GM12878 (cell line): ENCODE data around the gene KIF6. TPM values are rescaled to one million over a fixed set of nuclear protein-coding genes. Genes with fewer than 3 reads are reported as not detected.

Source experiments
- ASH2L ChIP-seq: fragments of 300-600, 200-600 bp; sonication (generic); IDR thresholded peaks from 2 replicates; pipeline ENCODE4 v1.6.1; 2017; ENCODE audit warnings: low read depth, mild to moderate bottlenecking, borderline replicate concordance
- BACH1 ChIP-seq: fragments of 450-650 bp; IDR thresholded peaks from 2 replicates; pipeline ENCODE4 v1.6.1; 2017; ENCODE audit warnings: mild to moderate bottlenecking, borderline replicate concordance
- BRCA1 ChIP-seq: IDR thresholded peaks from 2 replicates; pipeline ENCODE4 v1.6.1; 2011; ENCODE audit warnings: low read depth, low read length, improper control_type of control experiment
- CREB1 ChIP-seq: IDR thresholded peaks from 2 replicates; pipeline ENCODE4 v1.6.1; 2012; ENCODE audit warnings: low read depth, mild to moderate bottlenecking, inconsistent platforms
- EED ChIP-seq: sonication (generic); IDR thresholded peaks from 2 replicates; pipeline ENCODE4 v1.6.1; 2016; ENCODE audit warnings: antibody characterized with exemption, low read depth
- EP300 ChIP-seq, 2 experiments: fragments of 150-350 bp in 1 of 2; IDR thresholded peaks; 2 replicates each; pipeline ENCODE4 v1.6.1; 2011 to 2012; ENCODE audit warnings: low read depth in 2 of 2, low read length in 2 of 2, borderline replicate concordance in 1 of 2, improper control_type of control experiment in 1 of 2, inconsistent platforms in 1 of 2; ENCODE audit not compliant: control insufficient read depth in 1 of 2
- GATAD2B ChIP-seq: fragments of 450-650 bp; conservative IDR thresholded peaks from 2 replicates; pipeline ENCODE4 v1.6.1; 2017; ENCODE audit warnings: low read depth, mild to moderate bottlenecking, moderate library complexity
- HDGF ChIP-seq: fragments of 450-650 bp; IDR thresholded peaks from 2 replicates; pipeline ENCODE4 v1.6.1; 2016; ENCODE audit warnings: antibody characterized with exemption
- MTA2 ChIP-seq: fragments of 450-650 bp; IDR thresholded peaks from 2 replicates; pipeline ENCODE4 v1.6.1; 2016; ENCODE audit warnings: low read depth, mild to moderate bottlenecking, moderate library complexity
- MXI1 ChIP-seq: fragments of 150-350 bp; IDR thresholded peaks from 2 replicates; pipeline ENCODE4 v1.6.1; 2011; ENCODE audit warnings: low read depth, mild to moderate bottlenecking, inconsistent platforms, low read length, improper control_type of control experiment
- NFYA ChIP-seq: IDR thresholded peaks from 2 replicates; pipeline ENCODE4 v1.6.1; 2011; ENCODE audit warnings: low read depth, mild to moderate bottlenecking, low read length, improper control_type of control experiment, borderline replicate concordance
- RAD51 ChIP-seq: fragments of 450-650 bp; IDR thresholded peaks from 2 replicates; pipeline ENCODE4 v1.6.1; 2016; ENCODE audit warnings: moderate library complexity, mild to moderate bottlenecking, inconsistent platforms
- SRF ChIP-seq, 2 experiments: IDR thresholded peaks; 2 replicates each; pipeline ENCODE4 v1.6.1; 2011; ENCODE audit warnings: low read depth in 2 of 2, low read length in 2 of 2, mild to moderate bottlenecking in 1 of 2, moderate library complexity in 1 of 2
- SUZ12 ChIP-seq: fragments of 200-600 bp; sonication (generic); IDR thresholded peaks from one replicate; pipeline ENCODE4 v1.6.1; 2018; ENCODE audit warnings: antibody characterized with exemption, mild to moderate bottlenecking; ENCODE audit not compliant: unreplicated experiment
- TAF1 ChIP-seq: IDR thresholded peaks from 2 replicates; pipeline ENCODE4 v1.6.1; 2011; ENCODE audit warnings: mild to moderate bottlenecking, low read depth, low read length, borderline replicate concordance
- ZBED1 ChIP-seq: IDR thresholded peaks from 2 replicates; pipeline ENCODE4 v1.6.1; 2016; ENCODE audit warnings: borderline replicate concordance
- ZNF207 ChIP-seq: fragments of 450-650 bp; IDR thresholded peaks from 2 replicates; pipeline ENCODE4 v1.6.1; 2014; ENCODE audit warnings: antibody characterized with exemption, mild to moderate bottlenecking, borderline replicate concordance
- ZNF217 ChIP-seq: fragments of 450-650 bp; IDR thresholded peaks from 2 replicates; pipeline ENCODE4 v1.6.1; 2017; ENCODE audit warnings: antibody characterized with exemption, mild to moderate bottlenecking
- ZNF24 ChIP-seq: fragments of 450-650 bp; IDR thresholded peaks from 2 replicates; pipeline ENCODE4 v1.6.1; 2017; ENCODE audit warnings: antibody characterized with exemption, mild to moderate bottlenecking
- ZNF384 ChIP-seq: IDR thresholded peaks from 2 replicates; pipeline ENCODE4 v1.6.1; 2012; ENCODE audit warnings: low read depth, mild to moderate bottlenecking, low read length, improper control_type of control experiment, borderline replicate concordance
- ZZZ3 ChIP-seq: IDR thresholded peaks from 2 replicates; pipeline ENCODE4 v1.6.1; 2011; ENCODE audit warnings: low read depth; ENCODE audit not compliant: control insufficient read depth, insufficient read length
- polyA plus RNA-seq, 11 experiments: library from polyadenylated mRNA; depleted of rRNA in 4 of 11; unstranded in 6 of 11; stranded (reverse) in 5 of 11; fragments of >200 nt; fragmentation: Nextera tagmentation in 4 of 11; fragmentation: Illumina TruSeq in 1 of 11; extraction: Ambion mirVana in 4 of 11; extraction: Trizol in 1 of 11; gene quantifications; 1 replicate in 1 of 11; 2 replicates in 10 of 11; pipeline versions ENCODE4 v1.2.1 to v1.2.3, GENCODE V29; 2011 to 2016; ENCODE audit warnings: inconsistent platforms in 2 of 11, missing spikeins in 2 of 11, low read depth in 1 of 11
- total RNA-seq, 4 experiments: library from RNA; depleted of rRNA in 3 of 4; stranded (reverse); fragments of >200 nt in 3 of 4; fragmentation: Illumina TruSeq in 1 of 4; extraction: Trizol in 1 of 4; gene quantifications; 2 replicates each; pipeline versions ENCODE4 v1.2.1 to v1.2.3, GENCODE V29; 2013 to 2021
- TF ChIP-seq, protein P1 (sequence below): fragments of 450-650 bp; IDR thresholded peaks from 2 replicates; pipeline ENCODE4 v1.6.1; 2018; ENCODE audit warnings: mild to moderate bottlenecking, low read depth, moderate library complexity; ENCODE audit not compliant: partially characterized antibody
- TF ChIP-seq, protein P2 (sequence below): IDR thresholded peaks from 2 replicates; pipeline ENCODE4 v1.6.1; 2012; ENCODE audit warnings: low read depth, low read length, improper control_type of control experiment
- TF ChIP-seq, protein P3 (sequence below): IDR thresholded peaks from 2 replicates; pipeline ENCODE4 v1.6.1; 2011; ENCODE audit warnings: mild to moderate bottlenecking, low read depth, low read length, moderate library complexity; ENCODE audit not compliant: insufficient replicate concordance
- TF ChIP-seq, protein P4 (sequence below): IDR thresholded peaks from 2 replicates; pipeline ENCODE4 v1.6.1; 2011; ENCODE audit warnings: low read depth, low read length, improper control_type of control experiment, borderline replicate concordance
- TF ChIP-seq, protein P5 (sequence below): IDR thresholded peaks from 2 replicates; pipeline ENCODE4 v1.6.1; 2012; ENCODE audit warnings: low read length, inconsistent platforms

KIF6 gene
- total and polyA plus RNA-seq, 10 of the 15 experiments (the other 5 are each of a cell fraction or from before 2014, with no cell fraction given): 0.09 to 1.0 (median 0.28) TPM

DNA sequence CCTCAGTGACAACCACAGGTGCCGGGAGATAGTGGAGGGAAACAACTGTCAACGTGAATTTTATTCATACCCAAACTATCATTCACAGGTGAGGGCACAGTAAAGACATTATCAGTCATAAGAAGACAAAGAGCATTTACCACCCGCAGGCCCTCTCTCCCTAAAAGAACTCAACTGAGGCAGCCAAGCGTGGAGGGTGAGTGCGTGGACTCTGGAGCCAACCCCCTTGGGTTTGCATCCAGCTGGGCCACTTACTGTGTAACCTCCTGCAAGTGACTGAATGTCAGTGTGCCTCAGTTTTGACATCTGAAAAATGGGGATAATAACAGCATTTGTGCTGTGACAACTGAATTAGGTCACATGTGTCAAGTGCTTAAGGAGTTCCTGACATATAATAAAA lies 332.1 kb downstream of the KIF6 start (continued):
- TF ChIP-seq, protein P1, sequence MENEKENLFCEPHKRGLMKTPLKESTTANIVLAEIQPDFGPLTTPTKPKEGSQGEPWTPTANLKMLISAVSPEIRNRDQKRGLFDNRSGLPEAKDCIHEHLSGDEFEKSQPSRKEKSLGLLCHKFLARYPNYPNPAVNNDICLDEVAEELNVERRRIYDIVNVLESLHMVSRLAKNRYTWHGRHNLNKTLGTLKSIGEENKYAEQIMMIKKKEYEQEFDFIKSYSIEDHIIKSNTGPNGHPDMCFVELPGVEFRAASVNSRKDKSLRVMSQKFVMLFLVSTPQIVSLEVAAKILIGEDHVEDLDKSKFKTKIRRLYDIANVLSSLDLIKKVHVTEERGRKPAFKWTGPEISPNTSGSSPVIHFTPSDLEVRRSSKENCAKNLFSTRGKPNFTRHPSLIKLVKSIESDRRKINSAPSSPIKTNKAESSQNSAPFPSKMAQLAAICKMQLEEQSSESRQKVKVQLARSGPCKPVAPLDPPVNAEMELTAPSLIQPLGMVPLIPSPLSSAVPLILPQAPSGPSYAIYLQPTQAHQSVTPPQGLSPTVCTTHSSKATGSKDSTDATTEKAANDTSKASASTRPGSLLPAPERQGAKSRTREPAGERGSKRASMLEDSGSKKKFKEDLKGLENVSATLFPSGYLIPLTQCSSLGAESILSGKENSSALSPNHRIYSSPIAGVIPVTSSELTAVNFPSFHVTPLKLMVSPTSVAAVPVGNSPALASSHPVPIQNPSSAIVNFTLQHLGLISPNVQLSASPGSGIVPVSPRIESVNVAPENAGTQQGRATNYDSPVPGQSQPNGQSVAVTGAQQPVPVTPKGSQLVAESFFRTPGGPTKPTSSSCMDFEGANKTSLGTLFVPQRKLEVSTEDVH: no peak
- TF ChIP-seq SUZ12 (no peak), ZNF384 (no peak), ZBED1 (no peak), MXI1 (no peak), RAD51 (no peak), MTA2 (peak; percentile 60; the same call in 1 of the 2 replicates), ZNF24 (peak; percentile 66; the same call in 1 of the 2 replicates), NFYA (no peak), EP300 (IDR thresholded peaks at IDR 0.05; ENCODE audit: borderline replicate concordance in 1 of 2, control insufficient read depth in 1 of 2, low read depth in 2 of 2, low read length in 2 of 2) (0 out of 4 replicates have a peak, but pooled peaks of 1 of the 2 experiments have one; percentile 31), EED (no peak), ZZZ3 (no peak), HDGF (no peak), ZNF217 (peak; percentile 56; the same call in 1 of the 2 replicates), TAF1 (no peak), BACH1 (no peak), ASH2L (no peak), GATAD2B (0 out of 2 replicates have a peak, but pooled peaks have one; percentile 37), BRCA1 (no peak), ZNF207 (no peak), CREB1 (no peak), SRF (IDR thresholded peaks at IDR 0.05; ENCODE audit: low read depth in 2 of 2, low read length in 2 of 2) (no peak)
- TF ChIP-seq, protein P2, sequence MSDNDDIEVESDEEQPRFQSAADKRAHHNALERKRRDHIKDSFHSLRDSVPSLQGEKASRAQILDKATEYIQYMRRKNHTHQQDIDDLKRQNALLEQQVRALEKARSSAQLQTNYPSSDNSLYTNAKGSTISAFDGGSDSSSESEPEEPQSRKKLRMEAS: no peak
- TF ChIP-seq, protein P3, sequence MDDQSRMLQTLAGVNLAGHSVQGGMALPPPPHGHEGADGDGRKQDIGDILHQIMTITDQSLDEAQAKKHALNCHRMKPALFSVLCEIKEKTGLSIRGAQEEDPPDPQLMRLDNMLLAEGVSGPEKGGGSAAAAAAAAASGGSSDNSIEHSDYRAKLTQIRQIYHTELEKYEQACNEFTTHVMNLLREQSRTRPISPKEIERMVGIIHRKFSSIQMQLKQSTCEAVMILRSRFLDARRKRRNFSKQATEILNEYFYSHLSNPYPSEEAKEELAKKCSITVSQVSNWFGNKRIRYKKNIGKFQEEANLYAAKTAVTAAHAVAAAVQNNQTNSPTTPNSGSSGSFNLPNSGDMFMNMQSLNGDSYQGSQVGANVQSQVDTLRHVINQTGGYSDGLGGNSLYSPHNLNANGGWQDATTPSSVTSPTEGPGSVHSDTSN: no peak
- TF ChIP-seq, protein P4, sequence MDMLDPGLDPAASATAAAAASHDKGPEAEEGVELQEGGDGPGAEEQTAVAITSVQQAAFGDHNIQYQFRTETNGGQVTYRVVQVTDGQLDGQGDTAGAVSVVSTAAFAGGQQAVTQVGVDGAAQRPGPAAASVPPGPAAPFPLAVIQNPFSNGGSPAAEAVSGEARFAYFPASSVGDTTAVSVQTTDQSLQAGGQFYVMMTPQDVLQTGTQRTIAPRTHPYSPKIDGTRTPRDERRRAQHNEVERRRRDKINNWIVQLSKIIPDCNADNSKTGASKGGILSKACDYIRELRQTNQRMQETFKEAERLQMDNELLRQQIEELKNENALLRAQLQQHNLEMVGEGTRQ: no peak
- TF ChIP-seq, protein P5, sequence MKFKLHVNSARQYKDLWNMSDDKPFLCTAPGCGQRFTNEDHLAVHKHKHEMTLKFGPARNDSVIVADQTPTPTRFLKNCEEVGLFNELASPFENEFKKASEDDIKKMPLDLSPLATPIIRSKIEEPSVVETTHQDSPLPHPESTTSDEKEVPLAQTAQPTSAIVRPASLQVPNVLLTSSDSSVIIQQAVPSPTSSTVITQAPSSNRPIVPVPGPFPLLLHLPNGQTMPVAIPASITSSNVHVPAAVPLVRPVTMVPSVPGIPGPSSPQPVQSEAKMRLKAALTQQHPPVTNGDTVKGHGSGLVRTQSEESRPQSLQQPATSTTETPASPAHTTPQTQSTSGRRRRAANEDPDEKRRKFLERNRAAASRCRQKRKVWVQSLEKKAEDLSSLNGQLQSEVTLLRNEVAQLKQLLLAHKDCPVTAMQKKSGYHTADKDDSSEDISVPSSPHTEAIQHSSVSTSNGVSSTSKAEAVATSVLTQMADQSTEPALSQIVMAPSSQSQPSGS: no peak
